Measurements from ENCODE around the gene CNGA2. TPM values are rescaled to one million over a fixed set of nuclear protein-coding genes. Genes with fewer than 3 reads are reported as not detected.

The CNGA2 gene
- polyA plus RNA-seq, 4 donors, result not detected

DNA sequence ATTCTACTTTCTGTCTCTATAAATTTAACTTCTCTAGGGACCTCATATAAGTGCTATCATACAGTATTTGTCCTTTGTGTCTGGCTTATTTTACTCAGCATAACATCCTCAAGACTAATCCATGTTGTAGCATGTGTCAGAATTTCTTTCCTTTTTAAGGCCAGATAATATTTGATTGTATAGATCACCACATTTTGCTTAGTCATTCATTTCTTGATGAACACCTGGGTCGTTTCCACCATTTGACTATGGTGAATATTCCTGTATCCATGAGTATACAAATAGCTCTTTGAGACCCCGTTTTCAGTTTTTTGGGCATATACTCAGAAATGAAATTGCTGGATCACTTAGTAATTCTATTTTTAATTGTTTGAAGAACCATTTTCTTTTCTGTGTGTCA lies 12.0 kb downstream of the CNGA2 start:
- DNase-seq (ENCODE audit: low read depth in 4 of 4, low spot score in 3 of 4), result no peak

DNA sequence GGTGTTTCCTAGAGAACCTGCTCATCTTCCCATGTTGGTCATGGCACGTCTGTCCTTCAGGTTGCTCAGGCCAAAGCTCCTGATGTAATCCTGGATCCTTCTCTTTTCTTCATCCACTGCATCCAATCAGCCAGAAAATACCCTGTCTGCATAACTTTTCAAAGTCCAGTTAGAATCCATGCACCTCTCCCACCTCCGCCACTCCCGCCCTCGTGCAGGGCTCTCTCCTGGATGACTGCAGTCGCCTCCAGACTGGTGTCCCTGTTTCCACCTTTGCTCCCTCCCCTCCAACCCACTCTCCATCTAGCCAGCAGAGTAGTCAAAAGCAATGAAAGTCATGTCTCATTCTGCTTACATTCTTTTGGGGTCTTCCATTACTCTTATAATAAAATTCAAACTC lies 16.0 kb downstream of the CNGA2 start:
- DNase-seq (ENCODE audit: low read depth in 4 of 4, low spot score in 3 of 4), result no peak

DNA sequence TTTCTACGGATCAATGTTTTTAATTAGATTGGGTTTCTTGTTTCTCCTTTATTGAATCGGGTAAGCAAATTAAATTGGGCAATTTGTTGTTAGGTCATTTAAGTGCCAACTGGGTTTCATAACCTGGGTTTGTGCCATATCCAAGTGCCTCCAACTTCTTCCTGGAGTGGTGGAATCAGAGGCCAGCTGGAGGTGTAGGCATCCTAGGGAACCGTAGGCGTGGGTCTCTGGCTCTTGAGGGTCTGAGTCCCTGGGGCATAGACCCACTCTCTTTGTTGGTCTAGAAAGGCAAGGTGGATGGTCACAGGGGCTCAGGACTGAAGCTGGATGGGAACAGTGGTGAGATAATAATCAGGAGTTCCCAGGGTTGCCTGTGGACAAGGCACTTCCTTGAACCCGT lies 18.3 kb downstream of the CNGA2 start:
- no peak for DNase-seq (ENCODE audit: low read depth in 4 of 4, low spot score in 3 of 4)

DNA sequence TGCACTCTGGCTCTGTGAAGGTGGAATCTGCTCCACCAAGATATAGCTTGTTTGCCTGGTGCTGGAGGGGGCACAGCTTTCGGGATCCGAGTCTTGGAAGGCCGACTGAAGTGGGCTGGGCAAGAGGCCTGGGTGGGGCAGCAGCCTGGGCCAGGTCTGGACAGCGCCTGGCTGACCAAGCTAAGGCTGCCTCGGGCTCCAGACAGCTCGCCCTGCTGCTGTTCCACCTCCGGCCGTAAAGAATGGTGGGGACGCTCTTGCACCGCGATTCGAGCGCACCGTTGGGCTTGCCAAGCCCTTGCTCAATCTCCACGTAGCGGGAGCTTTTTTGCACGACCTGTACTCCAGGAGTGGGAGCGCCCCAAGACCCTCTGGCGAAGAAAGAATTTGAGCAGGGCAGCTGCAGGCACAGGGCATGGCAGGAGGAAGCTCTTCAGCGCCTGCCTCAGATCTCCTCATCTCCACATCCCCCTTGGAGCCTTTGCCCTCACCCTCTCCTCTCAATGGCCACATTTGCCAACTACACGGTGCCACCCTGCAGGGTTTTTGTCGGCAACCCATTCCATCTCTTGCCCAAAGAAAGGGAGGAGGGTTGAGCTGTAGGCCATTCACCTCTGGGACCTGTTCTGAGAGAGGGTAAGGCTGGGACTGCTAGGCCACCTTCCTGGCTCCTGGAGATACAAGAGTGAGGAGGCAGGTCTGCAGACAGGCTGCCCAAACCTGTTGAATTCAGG lies 18.9 kb downstream of the CNGA2 start:
- DNase-seq (ENCODE audit: low read depth in 4 of 4, low spot score in 3 of 4), result peak in 3 of 4 donors; percentile 5 to 22 (median 16)

DNA sequence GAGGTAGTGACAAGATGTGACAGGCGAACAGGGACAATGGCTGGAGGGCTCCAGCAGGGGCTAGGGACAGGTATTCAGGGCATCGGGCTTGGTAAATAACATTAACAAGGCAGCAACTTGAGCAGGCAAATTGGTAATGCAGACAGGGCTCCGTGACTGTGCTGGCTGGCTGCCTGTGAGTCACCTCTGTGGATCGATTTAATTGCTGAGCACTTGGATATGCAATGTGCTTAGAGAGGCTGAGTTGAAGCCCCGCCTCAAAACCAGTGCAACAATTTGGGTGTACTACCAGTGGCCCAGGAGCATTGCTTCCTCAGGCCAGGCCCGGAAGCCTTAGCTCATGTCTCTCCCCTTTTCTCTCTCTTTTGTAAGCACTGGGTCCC lies 19.5 kb downstream of the CNGA2 start:
- DNase-seq (ENCODE audit: low read depth in 4 of 4, low spot score in 3 of 4), result no peak

DNA sequence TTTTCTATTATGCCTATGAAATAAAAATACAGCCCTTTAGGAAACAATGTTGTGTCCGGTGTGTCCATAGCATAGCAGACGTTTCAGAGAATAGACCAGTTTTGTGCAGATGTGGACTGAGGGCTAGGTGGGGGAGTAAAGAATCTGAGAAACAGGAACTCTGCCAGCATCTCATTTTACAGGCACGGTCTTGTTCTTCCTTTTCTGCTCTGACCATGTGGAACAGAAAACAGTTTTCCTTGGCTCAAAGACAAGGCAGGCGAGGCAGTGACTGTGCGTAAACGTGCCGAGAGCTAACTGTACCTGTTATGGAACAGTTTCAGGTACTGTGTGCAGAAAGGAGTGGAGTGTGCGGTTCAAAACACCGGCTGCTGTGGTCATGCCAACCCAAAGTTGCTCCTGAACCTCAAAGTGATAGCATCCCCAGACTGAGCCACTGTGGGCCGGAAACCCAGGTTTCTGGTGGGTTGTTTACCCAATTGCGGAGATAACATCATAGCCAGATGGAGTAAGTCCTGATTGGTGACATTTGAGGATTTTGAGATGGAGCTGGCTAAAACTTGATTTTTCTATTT lies 20.2 kb downstream of the CNGA2 start:
- DNase-seq (ENCODE audit: low read depth in 4 of 4, low spot score in 3 of 4), result no peak

DNA sequence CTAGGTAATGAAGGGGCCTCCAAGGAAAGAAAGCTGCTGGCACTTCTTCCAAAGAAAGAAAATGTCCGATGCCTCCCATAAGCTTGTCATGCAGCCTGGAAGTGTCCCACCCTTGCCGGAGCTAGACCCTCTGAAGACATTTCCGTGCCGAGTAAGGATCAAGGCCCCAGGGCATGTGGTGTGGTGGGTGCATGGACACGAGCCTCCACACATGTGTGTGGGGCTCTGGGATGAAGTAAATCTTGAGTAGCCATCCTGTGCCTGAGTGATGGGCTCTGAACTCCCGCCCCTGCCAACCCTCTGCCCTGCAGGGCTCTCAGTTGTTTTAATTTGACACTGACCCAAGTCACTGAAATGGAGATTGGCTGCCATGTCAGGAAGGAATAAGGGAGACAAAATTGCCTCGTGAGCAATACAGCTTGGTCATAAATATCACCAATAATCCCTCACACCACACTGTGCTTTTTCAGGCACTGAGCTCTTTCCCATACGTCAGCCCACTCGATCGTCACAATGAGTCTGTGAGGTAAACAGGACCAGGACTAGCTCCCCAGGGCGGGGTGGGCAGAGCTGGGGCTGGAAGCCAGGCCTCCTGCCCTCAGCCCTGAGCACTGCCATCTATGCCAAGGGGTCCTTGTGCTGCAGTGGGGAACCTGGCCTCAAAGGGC lies 24.6 kb downstream of the CNGA2 start:
- DNase-seq (ENCODE audit: low read depth in 4 of 4, low spot score in 3 of 4), result no peak

DNA sequence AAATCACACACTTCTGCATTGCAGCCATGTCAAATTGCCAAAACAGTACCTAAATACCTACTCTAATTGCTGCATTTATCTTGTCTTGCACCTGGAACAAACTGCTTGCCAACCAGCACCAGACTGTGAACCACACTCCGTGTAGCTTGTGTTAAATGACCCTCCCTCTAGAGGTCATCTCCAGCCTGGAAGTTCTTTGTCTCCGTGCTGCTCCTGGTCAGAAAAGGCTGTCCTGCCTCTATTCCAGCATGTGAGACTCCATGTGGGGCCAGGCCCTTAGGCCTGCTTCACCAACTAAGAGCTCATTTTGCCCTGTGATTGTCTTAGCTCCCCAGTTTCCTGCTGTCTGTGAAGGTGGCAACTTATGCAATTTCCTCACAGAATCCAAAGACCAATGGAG lies 28.3 kb downstream of the CNGA2 start:
- DNase-seq (ENCODE audit: low read depth in 4 of 4, low spot score in 3 of 4), result no peak

DNA sequence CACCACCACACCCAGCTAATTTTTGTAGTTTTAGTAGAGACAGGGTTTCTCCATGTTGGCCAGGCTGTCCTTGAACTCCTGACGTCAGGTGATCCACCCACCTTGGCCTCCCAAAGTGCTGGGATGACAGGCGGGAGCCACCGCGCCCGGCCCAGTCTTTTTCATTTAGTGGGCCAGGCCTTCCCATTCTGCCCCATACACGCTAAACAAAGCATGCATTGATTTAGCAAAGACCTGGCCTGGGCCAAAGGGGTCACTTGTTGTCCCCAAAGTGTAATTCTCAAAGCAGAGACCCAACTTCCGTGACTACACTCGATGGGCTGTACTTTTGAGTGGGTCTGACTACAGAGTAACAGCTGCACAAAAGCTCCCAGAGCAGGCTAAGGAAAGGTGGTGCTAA lies 29.2 kb downstream of the CNGA2 start:
- no peak for DNase-seq (ENCODE audit: low read depth in 4 of 4, low spot score in 3 of 4)

DNA sequence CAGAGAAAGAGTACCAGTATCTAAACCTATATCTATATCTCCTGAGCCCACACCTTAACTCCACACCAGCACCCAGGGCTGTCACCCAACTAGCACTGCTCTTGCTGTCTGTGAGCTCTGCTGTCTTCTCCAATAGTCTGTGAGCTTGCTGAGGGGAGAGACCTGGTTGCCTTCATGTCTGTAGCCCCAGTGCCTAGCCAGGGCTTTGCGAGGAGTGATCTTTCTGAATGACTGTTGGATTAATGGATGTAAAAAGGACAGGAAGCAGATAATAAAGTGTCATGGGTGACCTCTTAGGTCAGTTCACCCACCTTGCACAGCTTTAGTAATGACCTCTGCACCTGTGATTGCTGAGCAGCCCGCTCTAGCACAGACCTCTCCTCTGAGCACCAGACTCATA lies 30.5 kb downstream of the CNGA2 start:
- no peak for DNase-seq (ENCODE audit: low read depth in 4 of 4, low spot score in 3 of 4)

DNA sequence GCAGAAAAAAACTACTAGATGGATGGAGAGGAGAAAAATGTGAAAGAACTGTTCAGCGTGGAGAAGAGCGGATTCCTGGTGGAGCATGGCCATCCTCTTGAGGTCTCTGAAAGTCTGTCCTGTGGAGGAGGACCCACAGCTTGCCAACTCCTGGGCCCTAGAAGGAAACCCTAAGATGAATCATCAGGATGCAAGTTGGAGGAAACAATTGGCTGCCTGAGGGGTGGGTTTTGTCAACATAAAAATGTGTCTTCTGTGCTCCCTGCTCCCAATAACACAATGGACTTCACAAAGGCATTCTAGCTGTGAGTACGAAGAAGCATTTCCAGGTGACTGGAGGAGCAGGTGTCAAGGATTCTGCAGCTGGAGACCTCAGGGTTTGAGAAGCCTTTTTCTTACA lies 37.2 kb downstream of the CNGA2 start:
- DNase-seq (ENCODE audit: low read depth in 4 of 4, low spot score in 3 of 4), result no peak

DNA sequence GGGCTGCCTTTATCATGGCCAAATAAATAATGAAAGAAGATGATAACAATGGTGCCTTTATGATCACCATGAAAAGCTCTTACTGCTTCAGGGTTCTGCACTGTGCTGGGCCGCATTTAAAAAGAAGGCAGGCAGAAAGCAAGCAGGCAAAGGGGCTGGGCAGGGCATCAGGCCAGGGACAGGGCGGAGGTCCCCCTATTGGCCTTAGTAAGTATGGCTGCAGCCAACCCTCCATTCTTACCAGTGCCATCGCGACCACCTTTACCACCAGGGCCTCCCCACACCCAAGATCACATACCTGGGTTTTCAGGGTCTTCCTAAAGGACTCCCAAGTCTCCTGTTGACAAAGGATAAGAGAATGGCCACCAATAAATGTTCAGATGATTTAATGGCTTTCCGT lies 38.9 kb downstream of the CNGA2 start:
- no peak for DNase-seq (ENCODE audit: low read depth in 4 of 4, low spot score in 3 of 4)

DNA sequence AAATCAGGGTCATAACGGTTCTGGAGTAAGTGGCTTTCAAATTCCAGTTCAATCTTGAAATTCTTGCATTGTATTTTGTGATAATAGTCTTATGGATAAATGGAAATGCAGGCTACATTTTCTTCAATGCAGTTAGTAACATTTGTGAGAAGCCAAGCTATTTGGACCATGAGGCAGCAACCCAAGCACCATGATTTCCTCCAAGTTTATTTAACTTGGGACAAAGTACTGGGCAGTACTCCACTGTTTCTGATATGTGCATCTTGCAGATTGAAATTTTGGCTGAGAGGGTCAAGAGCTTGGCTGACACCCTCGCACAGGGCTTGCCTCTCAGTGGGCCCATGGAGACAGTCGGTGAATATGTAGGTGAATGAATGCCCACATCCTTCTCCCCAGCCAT lies 39.9 kb downstream of the CNGA2 start:
- DNase-seq (ENCODE audit: low read depth in 4 of 4, low spot score in 3 of 4), result no peak

DNA sequence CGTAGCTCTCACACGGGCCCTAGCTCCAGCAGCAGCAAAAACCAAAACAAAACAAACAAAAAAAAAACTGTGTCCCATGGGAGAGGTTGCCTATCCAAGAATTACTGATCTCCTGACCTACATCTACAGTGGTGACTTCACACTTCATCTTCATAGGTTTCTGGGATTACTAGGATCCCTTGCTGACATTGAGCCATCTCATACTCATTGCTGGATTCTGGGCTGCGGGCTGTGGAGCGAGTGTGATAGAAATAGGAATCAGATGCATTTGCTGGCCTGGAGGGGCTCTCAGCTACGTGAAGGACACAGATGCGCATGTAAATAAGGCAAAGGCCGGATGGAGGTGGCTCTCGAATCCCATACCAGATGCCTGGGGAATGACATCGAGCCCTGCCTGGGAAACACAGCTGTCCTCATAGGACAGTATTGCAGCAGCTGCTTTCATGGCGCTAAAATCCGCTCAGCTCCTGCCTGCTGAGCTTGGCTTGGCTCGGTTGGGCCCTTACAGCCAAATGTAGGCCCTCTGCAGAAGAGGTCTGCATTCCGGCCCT lies 41.7 kb downstream of the CNGA2 start:
- DNase-seq (ENCODE audit: low read depth in 4 of 4, low spot score in 3 of 4), result no peak

DNA sequence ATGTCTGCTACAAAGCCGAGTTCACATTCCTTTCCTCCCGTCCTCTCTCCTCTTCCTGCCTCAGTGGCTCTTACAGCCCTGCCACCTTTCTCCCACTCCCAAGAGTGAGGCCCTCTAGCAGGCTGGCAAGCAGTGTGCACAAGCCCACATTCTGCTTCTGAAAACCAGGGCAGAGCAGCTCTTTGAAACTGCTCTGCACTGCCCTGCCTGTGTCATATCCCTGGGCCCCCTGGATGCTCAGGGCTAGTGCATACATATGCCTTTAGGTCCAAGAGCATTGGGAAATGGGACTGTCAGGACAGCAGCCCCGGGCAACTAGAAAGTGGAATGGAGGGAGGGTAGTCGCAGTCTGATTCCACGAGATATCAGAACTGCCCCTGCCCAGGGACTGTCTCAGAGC lies 42.4 kb downstream of the CNGA2 start:
- no peak for DNase-seq (ENCODE audit: low read depth in 4 of 4, low spot score in 3 of 4)

DNA sequence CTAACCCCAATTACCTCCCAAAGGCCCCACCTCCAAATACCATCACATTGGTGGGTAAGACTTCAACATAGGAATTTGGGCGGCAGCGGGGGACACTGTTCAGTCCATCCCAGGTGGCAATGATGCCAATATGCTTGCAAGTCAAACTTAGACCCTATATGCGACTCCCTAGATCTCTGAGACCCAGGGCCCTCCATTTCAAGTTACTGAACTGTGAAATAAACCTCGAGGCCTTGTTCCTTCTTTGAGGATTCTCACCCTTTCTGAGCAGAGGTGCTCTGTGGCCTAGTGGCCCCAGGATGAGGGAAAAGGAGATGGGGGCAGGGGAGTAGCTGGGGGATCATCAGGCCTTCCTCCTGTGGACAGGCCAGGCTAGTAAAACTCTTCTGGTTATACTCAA lies 44.7 kb downstream of the CNGA2 start:
- DNase-seq (ENCODE audit: low read depth in 4 of 4, low spot score in 3 of 4), result no peak

DNA sequence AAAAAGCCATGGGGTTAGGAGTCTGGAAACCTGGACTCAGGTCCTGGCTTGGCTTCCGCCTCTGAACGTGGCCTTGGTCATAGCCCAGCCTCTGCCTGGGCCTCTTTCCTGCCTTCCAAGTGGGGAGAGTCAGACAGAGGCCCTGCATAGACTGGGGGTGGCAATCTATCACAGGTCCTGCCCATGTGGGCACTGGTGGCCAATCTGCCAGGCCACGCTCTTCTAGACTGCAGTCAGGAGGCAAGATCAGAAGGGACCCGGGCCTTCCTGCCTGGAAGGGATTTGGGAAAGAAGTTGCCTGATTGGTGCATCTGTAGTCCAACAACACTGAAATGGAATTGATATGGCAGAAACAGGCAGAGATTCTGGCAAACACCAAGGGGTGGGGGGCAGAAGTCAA lies 46.1 kb downstream of the CNGA2 start:
- no peak for DNase-seq (ENCODE audit: low read depth in 4 of 4, low spot score in 3 of 4)

DNA sequence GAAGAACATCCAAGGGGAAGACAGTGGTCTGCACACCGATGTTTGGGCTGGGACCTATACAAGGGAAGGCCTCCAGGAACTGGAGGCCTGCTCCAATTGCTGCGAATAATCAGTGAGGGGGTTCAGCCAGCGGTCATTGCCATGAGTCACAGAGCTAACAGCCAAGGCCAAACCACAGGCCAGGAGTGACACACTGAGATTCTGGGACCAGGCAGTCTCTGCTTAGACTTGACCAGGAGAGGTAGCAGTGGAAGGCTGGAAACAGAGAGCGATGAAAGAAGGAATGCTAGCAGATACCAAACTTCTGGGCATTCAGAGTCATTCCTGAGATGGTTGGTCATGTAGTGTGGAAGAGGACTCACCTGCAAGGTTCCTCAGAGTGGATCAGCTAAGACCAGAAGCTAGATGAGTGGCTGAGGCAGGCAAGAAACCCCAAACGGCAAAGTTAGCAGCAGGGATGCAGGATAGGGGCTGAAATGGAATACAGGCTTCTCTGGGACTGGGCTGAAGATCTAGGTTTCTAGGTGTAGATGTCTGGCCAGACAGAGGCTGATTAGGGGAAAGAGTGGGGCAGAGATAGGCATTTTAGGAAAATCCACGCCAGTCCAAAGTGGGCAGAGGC lies 54.7 kb downstream of the CNGA2 start:
- no peak for DNase-seq (ENCODE audit: low read depth in 4 of 4, low spot score in 3 of 4)

DNA sequence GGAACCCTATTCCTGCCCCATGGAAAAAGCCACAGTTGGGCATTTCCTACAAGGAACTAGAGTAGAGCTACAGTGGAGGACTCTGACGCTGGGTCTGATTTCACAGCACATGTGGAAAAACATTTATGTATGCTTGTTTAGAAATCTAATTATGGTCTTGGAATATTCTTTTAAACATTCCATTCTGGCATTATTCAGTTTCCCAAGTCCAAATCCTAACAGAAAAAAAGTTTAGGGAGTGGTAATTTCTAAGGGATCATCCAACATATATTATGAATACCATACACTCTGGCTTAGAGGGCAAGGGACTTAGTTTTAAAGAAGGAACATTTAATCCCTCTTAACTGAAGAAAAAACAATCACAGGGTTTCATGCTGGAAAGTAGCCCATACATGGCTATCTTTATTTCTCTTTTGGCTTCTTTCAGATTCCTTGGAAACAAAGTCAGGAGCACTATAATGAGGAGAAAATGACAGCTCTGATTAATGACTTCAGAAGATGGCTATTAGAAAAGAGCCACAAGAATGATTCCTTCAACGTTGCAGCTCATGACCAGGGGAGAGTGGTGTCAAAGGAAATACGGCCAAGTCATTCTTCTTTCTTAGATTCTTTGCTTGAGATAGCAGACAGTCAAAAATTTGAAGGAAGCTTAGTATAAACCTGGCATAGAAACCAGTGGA lies 56.1 kb downstream of the CNGA2 start:
- DNase-seq (ENCODE audit: low read depth in 4 of 4, low spot score in 3 of 4), result no peak

DNA sequence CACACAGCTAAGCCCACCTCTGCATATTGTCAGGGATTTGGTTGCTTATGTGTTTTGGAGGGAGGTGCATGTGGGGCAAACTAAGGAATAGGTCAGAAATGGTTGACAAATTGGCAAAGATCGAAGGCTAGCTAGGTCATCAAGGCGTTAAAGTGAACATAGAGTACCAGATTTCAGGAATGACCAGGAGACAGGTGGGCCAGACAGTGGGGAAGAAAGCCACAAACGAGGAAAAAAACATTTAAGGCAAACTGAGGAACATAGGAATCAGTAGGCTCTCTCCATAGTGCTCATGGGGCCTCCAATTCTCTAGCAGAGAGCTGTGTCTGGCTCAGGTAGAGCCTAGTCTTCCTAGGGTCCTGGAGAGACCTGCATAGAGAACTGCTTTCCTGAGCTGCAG lies 57.4 kb downstream of the CNGA2 start:
- no peak for DNase-seq (ENCODE audit: low read depth in 4 of 4, low spot score in 3 of 4)

DNA sequence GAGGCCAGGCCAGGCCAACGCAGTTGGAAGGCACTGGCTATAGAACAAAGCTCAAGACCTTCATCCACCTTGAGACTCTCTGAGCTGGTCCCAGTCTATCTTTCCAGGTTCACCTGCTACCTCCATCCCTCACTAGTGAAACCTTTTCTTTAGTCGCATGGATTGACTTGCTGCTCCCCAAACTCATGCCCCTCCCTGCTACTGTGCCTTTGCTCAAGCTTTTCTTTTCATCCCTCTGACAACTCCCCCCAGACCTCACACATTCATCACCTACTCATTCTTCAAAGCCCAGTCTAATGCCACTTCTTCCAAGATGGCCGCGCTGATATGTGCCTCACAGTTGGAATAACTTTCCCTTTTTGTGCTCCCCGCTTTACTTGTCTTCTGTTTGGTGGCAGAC lies 58.0 kb downstream of the CNGA2 start:
- no peak for DNase-seq (ENCODE audit: low read depth in 4 of 4, low spot score in 3 of 4)
